Measurements from ENCODE around the gene LRRC8C.
A peak's percentile ranks its signal among the peaks of the same experiment; 100 is the strongest.

The LRRC8C gene

GRCh38 chr1:89711140-89711778 is 78.3 kb downstream of the LRRC8C start:
- H3K4me1 ChIP-seq (ENCODE audit: control insufficient read depth, insufficient read depth, low read length, poor library complexity, severe bottlenecking): no peaks in the 10 kb centered on the region
- H3K27ac ChIP-seq (ENCODE audit: insufficient read depth, low read length, poor library complexity, severe bottlenecking): no peak overlapping the region
- H3K36me3 ChIP-seq (ENCODE audit: control insufficient read depth, insufficient read depth, low read length): peaks cover 29% of the 10 kb centered on the region
- H3K4me3 ChIP-seq (ENCODE audit: insufficient read depth, low read depth, low read length, poor library complexity, severe bottlenecking): no peak overlapping the region
- no peaks in the 10 kb centered on the region for H3K9me3 ChIP-seq (ENCODE audit: control insufficient read depth, low read length)
- DNase-seq: no peak
- H3K27me3 ChIP-seq (replicated peaks; ENCODE audit: control insufficient read depth, insufficient read depth, low read length, poor library complexity, severe bottlenecking): no peaks in the 10 kb centered on the region

GRCh38 chr1:89712420-89712819 is 79.5 kb downstream of the LRRC8C start:
- Histone ChIP-seq H3K9me3 (ENCODE audit: control insufficient read depth, low read length) (no peaks in the 10 kb centered on the region), H3K27ac (ENCODE audit: insufficient read depth, low read length, poor library complexity, severe bottlenecking) (no peak overlapping the region), H3K4me3 (ENCODE audit: insufficient read depth, low read depth, low read length, poor library complexity, severe bottlenecking) (no peak overlapping the region), H3K36me3 (ENCODE audit: control insufficient read depth, insufficient read depth, low read length) (peaks cover 35% of the 10 kb centered on the region), H3K27me3 (replicated peaks; ENCODE audit: control insufficient read depth, insufficient read depth, low read length, poor library complexity, severe bottlenecking) (no peaks in the 10 kb centered on the region), H3K4me1 (ENCODE audit: control insufficient read depth, insufficient read depth, low read length, poor library complexity, severe bottlenecking) (no peaks in the 10 kb centered on the region)
- no peak for DNase-seq

DNA sequence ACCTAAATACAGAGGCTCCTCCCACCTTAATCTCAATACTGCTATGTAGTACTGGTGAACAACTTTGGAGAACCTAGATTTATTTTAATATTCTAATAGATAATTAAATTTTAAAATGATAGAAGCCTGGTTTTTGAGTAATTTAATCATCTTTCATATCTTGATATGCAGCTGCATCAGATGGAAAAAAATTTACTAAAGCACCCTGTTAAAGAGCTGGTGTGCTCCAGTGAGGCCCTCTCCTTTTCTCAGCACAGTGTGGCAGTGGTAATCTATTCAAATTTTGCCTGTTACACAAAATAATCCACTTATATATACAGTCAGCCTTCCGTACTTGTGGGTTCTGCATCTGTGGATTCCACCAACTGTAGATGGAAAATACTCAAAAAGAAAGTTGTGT is 82.8 kb downstream of the LRRC8C start:
- Histone ChIP-seq H3K4me3 (ENCODE audit: insufficient read depth, low read depth, low read length, poor library complexity, severe bottlenecking) (no peak overlapping the region), H3K36me3 (ENCODE audit: control insufficient read depth, insufficient read depth, low read length) (peaks cover 25% of the 10 kb centered on the region), H3K27me3 (replicated peaks; ENCODE audit: control insufficient read depth, insufficient read depth, low read length, poor library complexity, severe bottlenecking) (no peaks in the 10 kb centered on the region), H3K27ac (ENCODE audit: insufficient read depth, low read length, poor library complexity, severe bottlenecking) (no peak overlapping the region), H3K4me1 (ENCODE audit: control insufficient read depth, insufficient read depth, low read length, poor library complexity, severe bottlenecking) (peaks cover 8% of the 10 kb centered on the region), H3K9me3 (ENCODE audit: control insufficient read depth, low read length) (no peaks in the 10 kb centered on the region)
- DNase-seq: no peak

- Histone ChIP-seq H3K27me3 (replicated peaks; ENCODE audit: control insufficient read depth, insufficient read depth, low read length, poor library complexity, severe bottlenecking) (no peaks in the 10 kb centered on the region), H3K4me1 (ENCODE audit: control insufficient read depth, insufficient read depth, low read length, poor library complexity, severe bottlenecking) (peaks cover 19% of the 10 kb centered on the region)
Observed at GRCh38 chr1:89719502-89720306, 86.8 kb downstream of the LRRC8C start.

DNA sequence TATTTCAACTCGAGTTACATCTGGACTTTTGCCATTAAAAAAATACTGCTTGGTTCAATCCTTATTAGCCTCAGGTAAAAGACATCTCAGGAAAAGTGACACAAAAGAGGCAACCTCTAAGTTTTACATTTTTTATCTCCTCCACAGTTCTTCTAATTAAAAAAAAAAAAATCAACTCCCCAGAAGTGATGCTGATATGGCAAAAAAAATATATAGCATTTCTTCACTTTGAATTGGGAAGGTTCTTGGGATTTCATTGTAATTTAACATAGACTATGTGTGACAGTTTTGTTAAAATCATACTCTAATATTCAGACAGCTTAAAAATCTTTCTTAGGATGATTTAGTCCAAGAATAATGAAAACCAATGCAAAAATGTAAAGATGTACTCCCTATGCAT is 87.9 kb downstream of the LRRC8C start:
- H3K4me1 ChIP-seq (ENCODE audit: control insufficient read depth, insufficient read depth, low read length, poor library complexity, severe bottlenecking): peaks cover 19% of the 10 kb centered on the region
- no peak for DNase-seq
- no peaks in the 10 kb centered on the region for H3K9me3 ChIP-seq (ENCODE audit: control insufficient read depth, low read length)
- no peaks in the 10 kb centered on the region for H3K27me3 ChIP-seq (replicated peaks; ENCODE audit: control insufficient read depth, insufficient read depth, low read length, poor library complexity, severe bottlenecking)
- no peak overlapping the region for H3K27ac ChIP-seq (ENCODE audit: insufficient read depth, low read length, poor library complexity, severe bottlenecking)
- peaks cover 5% of the 10 kb centered on the region for H3K36me3 ChIP-seq (ENCODE audit: control insufficient read depth, insufficient read depth, low read length)
- H3K4me3 ChIP-seq (ENCODE audit: insufficient read depth, low read depth, low read length, poor library complexity, severe bottlenecking): no peak overlapping the region

More at GRCh38 chr1:89719502-89720306, 86.8 kb downstream of the LRRC8C start:
- DNase-seq: no peak
- Histone ChIP-seq H3K36me3 (ENCODE audit: control insufficient read depth, insufficient read depth, low read length) (peaks cover 5% of the 10 kb centered on the region), H3K4me3 (ENCODE audit: insufficient read depth, low read depth, low read length, poor library complexity, severe bottlenecking) (no peak overlapping the region), H3K9me3 (ENCODE audit: control insufficient read depth, low read length) (no peaks in the 10 kb centered on the region), H3K27ac (ENCODE audit: insufficient read depth, low read length, poor library complexity, severe bottlenecking) (peak overlapping the region; percentile 54)

- H3K4me1 ChIP-seq (ENCODE audit: control insufficient read depth, insufficient read depth, low read length, poor library complexity, severe bottlenecking): peaks cover 19% of the 10 kb centered on the region
- H3K4me3 ChIP-seq (ENCODE audit: insufficient read depth, low read depth, low read length, poor library complexity, severe bottlenecking): no peak overlapping the region
- DNase-seq: peak in 1 of 3 donors; percentile 4
- no peaks in the 10 kb centered on the region for H3K27me3 ChIP-seq (replicated peaks; ENCODE audit: control insufficient read depth, insufficient read depth, low read length, poor library complexity, severe bottlenecking)
- H3K27ac ChIP-seq (ENCODE audit: insufficient read depth, low read length, poor library complexity, severe bottlenecking): no peak overlapping the region
- peaks cover 5% of the 10 kb centered on the region for H3K36me3 ChIP-seq (ENCODE audit: control insufficient read depth, insufficient read depth, low read length)
- no peaks in the 10 kb centered on the region for H3K9me3 ChIP-seq (ENCODE audit: control insufficient read depth, low read length)
Observed at GRCh38 chr1:89721351-89721750, 88.4 kb downstream of the LRRC8C start.

DNA sequence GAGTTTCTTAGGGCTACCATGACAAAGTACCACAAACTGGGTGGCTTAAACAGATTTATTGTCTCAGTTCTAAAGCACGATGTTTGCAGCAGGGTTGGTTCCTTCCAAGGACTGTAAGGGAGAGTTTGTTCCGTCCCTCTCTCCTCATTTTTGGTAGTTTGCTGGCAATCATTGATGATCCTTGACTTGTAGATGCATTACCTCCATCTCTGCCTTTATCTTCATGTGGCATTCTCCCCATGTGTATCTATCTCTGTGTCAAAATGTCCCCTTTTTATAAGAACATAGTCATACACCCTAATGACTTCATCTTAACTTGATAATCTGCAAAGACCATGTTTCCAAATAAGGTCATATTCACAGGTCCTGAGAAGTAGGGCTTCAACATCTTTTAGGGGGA is 90.2 kb downstream of the LRRC8C start:
- Histone ChIP-seq H3K4me1 (ENCODE audit: control insufficient read depth, insufficient read depth, low read length, poor library complexity, severe bottlenecking) (peaks cover 19% of the 10 kb centered on the region), H3K9me3 (ENCODE audit: control insufficient read depth, low read length) (no peaks in the 10 kb centered on the region), H3K4me3 (ENCODE audit: insufficient read depth, low read depth, low read length, poor library complexity, severe bottlenecking) (no peak overlapping the region), H3K36me3 (ENCODE audit: control insufficient read depth, insufficient read depth, low read length) (no peaks in the 10 kb centered on the region), H3K27me3 (replicated peaks; ENCODE audit: control insufficient read depth, insufficient read depth, low read length, poor library complexity, severe bottlenecking) (no peaks in the 10 kb centered on the region), H3K27ac (ENCODE audit: insufficient read depth, low read length, poor library complexity, severe bottlenecking) (no peak overlapping the region)
- DNase-seq: no peak

DNA sequence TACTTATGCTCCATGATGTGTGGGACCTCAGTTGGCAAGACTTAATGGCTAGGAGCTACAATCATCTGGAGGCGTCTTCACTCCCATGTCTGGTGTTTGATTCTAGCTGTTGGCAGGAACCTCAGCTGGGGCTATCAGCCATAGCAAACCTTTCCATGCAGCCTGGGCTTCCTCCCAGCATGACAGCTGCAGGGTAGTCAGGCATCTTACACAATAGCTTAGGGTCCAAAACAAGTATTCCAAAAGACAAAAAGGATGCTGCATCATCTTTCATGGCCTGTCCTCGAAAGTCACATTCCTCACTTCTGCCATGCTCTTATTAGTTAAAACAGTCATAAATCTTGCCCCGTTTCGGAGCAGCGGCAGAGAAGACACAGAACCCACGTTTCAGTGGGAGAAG is 90.9 kb downstream of the LRRC8C start:
- no peak for DNase-seq

DNA sequence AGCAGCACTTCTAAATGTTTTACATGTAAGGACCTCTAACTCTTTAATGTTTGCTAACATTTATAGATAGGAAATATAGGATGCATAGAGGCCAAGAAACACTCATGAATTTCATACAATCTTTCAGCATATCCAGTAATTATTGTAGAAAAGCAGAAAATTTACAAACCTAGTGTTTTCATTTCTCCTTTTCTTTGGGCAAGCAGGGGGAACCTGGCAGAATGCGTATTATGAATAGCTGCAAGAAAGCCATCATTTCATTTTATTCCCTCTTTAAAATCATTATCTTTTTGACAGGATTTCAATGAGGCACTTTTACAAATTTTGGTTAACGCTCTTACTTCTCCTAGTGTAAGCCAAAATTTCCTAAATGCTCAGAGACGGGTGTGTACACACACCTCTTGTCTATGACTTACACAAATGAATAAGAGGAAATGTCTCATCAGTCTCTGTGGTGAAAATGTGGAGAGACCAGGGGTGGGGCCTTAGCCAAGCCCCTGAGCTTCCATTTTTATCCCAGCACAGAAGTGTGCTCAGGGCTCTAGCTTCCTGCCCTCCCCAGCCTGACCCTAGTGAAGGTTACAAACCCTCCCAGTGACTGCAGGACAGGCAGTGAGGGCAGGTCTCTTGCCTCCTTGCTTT is 91.6 kb downstream of the LRRC8C start:
- H3K27ac ChIP-seq (ENCODE audit: insufficient read depth, low read length, poor library complexity, severe bottlenecking): no peak overlapping the region
- DNase-seq: no peak
- H3K4me1 ChIP-seq (ENCODE audit: control insufficient read depth, insufficient read depth, low read length, poor library complexity, severe bottlenecking): peaks cover 24% of the 10 kb centered on the region

More for the DNA sequence above, 90.9 kb downstream of the LRRC8C start:
- no peaks in the 10 kb centered on the region for H3K9me3 ChIP-seq (ENCODE audit: control insufficient read depth, low read length)
- H3K4me3 ChIP-seq (ENCODE audit: insufficient read depth, low read depth, low read length, poor library complexity, severe bottlenecking): no peak overlapping the region
- no peaks in the 10 kb centered on the region for H3K27me3 ChIP-seq (replicated peaks; ENCODE audit: control insufficient read depth, insufficient read depth, low read length, poor library complexity, severe bottlenecking)
- no peaks in the 10 kb centered on the region for H3K36me3 ChIP-seq (ENCODE audit: control insufficient read depth, insufficient read depth, low read length)
- peaks cover 24% of the 10 kb centered on the region for H3K4me1 ChIP-seq (ENCODE audit: control insufficient read depth, insufficient read depth, low read length, poor library complexity, severe bottlenecking)
- H3K27ac ChIP-seq (ENCODE audit: insufficient read depth, low read length, poor library complexity, severe bottlenecking): no peak overlapping the region

GRCh38 chr1:89725011-89725370 is 92.1 kb downstream of the LRRC8C start:
- Histone ChIP-seq H3K27ac (ENCODE audit: insufficient read depth, low read length, poor library complexity, severe bottlenecking) (no peak overlapping the region), H3K36me3 (ENCODE audit: control insufficient read depth, insufficient read depth, low read length) (no peaks in the 10 kb centered on the region), H3K9me3 (ENCODE audit: control insufficient read depth, low read length) (no peaks in the 10 kb centered on the region), H3K4me3 (ENCODE audit: insufficient read depth, low read depth, low read length, poor library complexity, severe bottlenecking) (no peak overlapping the region), H3K4me1 (ENCODE audit: control insufficient read depth, insufficient read depth, low read length, poor library complexity, severe bottlenecking) (peaks cover 21% of the 10 kb centered on the region), H3K27me3 (replicated peaks; ENCODE audit: control insufficient read depth, insufficient read depth, low read length, poor library complexity, severe bottlenecking) (no peaks in the 10 kb centered on the region)
- DNase-seq: no peak

More for the DNA sequence above, 91.6 kb downstream of the LRRC8C start:
- Histone ChIP-seq H3K27me3 (replicated peaks; ENCODE audit: control insufficient read depth, insufficient read depth, low read length, poor library complexity, severe bottlenecking) (no peaks in the 10 kb centered on the region), H3K9me3 (ENCODE audit: control insufficient read depth, low read length) (no peaks in the 10 kb centered on the region), H3K4me3 (ENCODE audit: insufficient read depth, low read depth, low read length, poor library complexity, severe bottlenecking) (no peak overlapping the region), H3K36me3 (ENCODE audit: control insufficient read depth, insufficient read depth, low read length) (no peaks in the 10 kb centered on the region)
